Fibroblast of skin of back (primary cell): ENCODE results near the gene DOK4. TPM values are rescaled to one million over a fixed set of nuclear protein-coding genes. Genes with fewer than 3 reads are reported as not detected.

Experiments
- DNase-seq: peaks from one replicate; pipeline ENCODE4 v3.0.0-alpha.2; 2013
- polyA plus RNA-seq, 2 experiments: library from polyadenylated mRNA; unstranded; fragments of 120-200 nt; gene quantifications; one replicate each; pipeline ENCODE4 v1.2.1, GENCODE V29; 2013; ENCODE audit not compliant: insufficient read length in 2 of 2

Gene DOK4
- 13.2 TPM for polyA plus RNA-seq (2013, experiment 1 of 2; ENCODE audit: insufficient read length)
- 13.8 TPM for polyA plus RNA-seq (2013, experiment 2 of 2; ENCODE audit: insufficient read length)

DNA sequence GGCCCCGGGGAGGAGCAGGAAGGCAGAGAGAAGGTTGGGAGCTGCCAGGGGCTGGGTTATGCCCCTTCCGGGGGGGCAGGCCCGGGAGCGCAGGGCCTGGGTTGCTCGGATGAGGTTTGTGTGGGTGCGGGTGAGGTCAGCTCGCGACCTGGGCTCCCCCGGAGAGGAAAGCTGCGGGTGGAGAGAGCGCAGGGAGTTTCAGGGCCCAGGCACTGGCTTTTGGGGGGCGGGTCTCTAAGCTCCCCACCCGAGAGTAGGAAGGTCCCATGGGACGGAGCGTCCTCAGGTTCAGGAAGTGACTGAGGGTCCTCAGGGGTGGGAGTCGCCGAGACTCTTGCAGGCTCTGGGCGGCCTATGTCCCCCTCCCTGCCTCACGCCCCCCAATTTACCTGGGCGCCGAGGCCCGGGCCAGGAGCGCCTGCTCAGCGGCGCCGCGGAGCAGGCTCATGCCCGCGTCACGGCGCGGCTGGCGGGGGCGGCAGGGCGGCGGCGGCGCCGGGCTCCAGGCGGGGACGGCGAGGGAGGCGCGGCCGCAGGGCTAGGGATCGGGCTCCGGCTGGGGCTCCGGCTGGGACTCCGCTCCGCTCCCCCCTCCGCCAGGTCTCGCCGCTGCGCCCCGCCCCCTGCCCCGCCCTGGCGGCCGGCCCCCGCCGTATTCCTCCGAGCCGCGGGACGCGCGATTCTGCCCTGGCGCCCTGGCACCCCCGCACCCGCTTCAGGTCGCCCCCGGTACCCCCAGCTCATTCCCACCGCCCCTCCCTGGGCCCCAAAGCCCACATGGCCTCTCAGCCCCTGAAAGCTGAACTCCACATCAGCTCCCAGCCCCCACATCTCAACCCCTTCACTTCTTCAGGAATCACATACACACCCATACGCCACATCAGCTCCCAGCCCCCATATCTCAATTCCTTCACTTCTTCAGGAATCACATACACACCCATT, at the start of gene DOK4:
Gene DOK4, minus strand, starts transcription at position 578 of the 942 bp plus-strand sequence. CDS start 6,986 bp downstream, outside the sequence.
- DNase-seq = peak; percentile 74

DNA sequence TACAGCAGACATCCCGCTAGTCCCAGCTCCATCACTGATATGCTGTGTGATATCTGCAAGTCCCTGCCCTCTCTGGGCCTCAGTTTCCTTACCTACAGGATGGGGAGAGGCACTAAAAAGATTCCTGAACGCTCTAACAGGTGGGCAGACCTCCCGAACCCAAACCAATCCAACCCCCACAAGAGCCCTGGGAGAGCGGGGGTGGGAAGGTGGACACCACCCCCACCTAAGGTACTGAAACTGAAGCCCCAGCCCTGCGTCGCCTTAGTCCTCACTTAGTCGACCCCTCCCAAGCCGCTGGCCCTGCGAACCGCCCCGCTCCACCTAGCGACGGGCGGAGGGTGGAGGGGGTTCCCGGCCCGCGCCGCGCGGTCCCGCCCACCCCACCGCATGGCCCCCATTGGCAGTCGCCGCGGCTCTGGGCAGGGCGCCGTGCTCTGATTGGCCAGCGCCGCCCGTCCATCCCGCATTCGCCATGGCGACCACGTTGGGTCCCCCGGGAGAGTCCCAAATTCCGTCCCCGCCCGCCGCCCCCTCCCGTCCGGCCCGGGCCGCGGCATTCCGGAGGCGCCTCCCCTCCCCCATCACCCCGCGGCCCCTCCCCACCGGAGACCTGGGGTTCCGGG, 49.5 kb upstream of the DOK4 start:
- DNase-seq = peak; percentile 88

DNA sequence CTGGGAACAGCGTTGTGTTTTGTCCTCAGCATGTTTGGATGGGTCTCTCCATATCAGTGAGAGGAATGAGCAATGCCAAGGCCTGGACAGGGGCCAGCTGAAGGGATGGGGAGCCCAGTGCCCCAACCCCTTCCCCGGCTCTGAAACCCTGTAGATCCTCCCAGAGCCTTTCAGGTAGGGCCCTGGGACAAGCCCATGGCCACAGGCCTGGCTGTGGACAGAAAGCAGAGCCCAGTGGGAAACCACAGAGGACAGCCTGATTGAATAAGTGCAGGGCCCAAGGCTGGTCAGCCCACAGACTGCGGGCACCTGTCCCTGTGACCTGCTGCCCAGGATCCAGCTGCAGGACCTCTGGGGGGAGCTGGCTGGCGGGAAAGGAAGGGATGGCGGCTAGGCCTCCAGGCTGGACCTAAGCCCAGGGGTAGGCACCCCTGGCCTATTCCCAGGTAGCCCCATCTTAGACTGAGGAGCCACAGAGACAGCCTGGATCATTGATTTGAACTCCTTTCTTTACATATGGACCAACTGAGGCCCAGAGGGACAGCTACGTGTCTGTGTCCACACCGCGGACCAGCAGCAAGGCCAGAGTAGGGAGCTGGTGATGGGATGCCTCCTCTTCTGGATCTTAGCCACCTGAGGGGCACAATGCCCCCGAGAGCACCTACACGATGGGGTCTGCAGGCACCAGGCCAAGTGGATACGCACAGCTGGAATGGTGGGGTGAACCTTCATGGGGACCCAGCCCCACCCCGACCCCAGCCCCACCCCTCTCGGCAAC, 48.8 kb upstream of the DOK4 start:
- DNase-seq = no peak

DNA sequence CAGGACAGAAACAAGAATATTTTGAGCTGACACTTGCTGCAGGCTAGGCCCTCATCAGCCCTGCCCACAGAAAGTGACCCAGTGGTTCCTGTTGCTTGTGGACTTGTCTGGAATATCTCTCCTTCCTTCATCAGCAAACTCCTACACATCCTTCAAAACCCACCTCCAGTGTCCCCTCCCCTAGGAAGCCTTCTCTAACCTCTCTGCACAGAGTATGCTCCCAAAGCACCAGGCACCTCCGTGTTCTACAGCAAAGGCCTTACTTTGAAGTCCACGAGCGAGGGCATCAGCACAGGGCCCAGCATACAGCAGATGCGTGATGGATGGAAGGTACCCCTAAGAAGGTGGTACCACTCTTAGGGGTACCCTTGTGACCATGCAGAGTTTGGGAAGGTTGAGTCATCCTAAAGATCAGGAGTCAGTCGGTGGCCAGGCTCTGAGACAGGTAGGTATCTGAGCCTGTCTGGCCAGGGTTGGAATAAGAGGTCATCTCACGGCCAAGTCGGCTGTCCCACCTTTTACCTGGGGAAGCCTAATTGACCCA, 48.1 kb upstream of the DOK4 start:
- no peak for DNase-seq

DNA sequence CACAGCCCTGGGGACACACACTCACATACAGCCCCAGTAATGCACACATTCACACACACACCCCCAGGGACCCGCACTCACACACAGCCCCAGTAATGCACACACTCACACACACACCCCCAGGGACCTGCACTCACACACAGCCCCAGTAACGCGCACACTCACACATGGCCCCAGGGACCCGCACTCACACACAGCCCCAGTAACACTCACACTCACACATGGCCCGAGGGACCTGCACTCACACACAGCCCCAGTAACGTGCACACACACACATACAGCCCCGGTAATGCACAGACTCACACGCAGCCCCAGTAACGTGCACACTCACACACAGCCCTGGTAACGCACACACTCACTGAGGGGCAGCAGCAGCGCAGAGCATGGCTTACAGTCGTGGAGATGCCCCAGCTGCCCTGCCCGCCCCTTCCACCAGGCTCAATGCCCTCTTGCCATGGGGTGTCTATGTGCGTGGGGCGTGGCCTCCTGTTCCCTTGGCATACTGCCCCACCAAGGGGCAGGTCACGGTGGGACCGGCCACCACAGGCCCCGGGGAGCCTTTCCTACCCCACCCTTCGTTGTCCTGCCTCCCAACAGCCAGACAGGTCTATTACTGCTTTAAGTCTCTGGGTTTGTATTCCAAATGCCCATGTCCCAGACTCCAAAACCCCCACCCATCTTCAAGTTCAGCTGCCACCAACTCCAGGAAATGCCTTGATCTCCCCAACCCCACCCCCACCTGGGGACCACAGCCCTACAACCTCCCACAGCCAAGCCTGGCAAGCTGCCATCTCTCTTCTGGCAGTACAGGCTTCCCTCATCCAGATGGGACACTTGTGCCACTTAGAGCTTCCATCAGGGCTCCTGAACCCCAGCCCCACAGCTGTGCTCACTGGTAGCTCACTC, 47.4 kb upstream of the DOK4 start:
- no peak for DNase-seq

DNA sequence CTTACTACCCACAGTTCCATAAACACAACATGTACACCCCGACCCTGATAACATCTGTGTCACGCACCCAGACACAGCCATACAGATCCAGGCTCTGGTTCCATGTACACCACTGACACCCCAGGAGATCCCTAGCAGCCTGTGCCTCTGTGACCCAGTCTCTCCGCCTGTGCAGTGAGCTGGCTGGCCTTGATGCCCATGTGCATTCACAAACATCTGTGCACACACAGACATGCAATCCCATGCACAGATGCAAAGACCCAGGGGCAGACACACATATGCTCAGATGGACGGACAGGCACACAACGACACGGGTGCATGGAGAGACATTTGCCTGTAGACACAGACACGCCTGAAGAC, 46.0 kb upstream of the DOK4 start:
- DNase-seq = no peak

DNA sequence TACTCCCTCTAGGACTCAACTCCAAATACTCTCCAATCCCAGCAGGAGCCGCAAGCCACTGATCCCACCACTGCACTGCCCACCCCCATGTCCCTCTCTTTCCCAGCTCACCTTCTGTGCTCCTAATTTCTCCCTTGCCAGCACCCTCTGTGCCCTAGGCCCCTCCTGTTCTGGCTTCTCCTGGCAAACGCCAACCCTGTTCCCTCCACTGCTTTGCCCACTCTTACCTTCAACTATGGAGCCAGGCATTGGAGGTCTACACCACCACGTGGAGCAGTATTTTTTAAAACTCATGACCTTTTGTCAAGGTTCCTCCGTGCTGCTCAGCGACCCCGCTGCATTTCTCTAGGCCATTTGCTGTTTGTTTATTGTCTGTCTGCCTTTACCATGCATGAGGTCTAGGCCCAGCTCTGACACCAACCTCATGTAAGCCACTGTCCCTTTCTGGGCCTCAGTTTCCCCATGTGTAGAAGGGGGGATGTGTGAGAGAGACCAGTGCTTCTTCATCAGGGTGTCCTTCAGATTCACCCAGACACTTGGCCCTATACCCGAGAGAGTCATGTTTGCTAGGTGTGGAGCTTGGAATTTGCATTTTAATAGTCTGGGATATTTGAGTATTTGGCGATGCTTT, 45.5 kb upstream of the DOK4 start:
- DNase-seq = no peak

DNA sequence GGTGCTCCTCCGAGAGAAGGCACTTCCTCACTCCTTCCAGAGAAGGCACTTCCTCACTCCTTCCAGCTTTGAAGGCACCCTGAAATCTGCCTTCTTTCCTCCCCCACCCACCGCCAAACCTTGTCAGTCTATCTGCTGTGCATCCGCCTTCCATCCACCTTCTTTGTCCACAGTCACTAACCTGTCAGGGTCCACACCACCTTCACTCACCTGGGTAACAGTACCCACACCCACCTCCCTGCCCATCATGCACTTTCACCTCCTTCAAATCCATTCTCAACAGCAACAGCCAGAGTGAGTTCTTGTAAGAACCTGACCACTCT, 44.9 kb upstream of the DOK4 start:
- no peak for DNase-seq

DNA sequence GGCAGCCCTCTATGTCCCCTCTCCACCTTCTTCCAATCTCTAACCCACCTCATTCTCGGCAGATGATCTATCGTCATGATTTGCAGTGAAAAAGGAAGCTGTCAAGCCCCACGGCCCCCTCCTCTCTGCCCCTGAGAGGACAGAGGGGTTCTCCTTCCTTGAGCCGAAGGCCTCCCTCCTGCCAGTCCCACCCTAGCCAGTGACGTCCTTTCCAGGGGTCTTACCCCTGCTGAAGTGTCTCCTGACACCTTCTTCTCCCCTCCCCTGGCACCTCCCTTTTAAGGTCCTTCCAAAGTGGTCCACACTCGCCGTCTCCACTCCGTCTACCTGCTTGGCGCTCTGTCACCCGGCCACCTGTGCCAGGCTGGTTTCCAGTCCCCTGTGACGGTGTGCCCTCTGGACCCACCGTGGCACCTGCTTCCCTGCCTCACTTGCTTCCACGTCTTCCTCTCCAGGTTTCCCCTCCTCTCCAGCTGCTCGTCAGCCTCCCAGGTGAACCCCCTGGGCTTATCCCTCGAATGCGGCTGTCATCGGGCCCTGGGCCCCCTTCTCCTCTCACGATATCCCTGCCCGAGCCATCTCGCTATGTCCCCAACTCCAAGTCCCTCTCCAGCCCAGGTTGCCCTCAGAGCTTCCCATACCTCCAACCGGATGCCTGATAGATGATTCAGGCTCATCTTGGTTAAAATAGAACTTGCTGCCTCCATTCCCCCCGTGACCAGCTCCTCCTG, 44.4 kb upstream of the DOK4 start:
- no peak for DNase-seq

DNA sequence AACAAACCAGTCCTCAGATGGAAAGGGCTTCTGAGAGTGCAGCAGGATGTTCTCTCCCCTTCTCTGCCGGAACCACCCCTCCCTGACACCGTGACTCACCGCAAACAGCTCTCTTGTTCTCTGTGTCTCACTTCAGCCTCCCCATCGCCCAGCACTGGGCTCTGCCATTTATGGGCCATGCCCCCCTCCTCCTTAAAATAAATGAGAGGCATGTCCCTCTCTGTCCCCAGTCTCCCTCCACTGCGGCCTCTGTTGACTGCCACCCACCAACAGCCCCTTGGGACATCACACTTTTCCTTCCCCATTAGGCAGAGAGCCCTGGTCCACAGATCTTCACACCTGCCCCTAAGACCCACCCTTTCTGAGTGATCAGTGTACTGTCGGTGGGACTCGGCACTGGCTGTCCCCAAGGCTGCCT, 43.8 kb upstream of the DOK4 start:
- DNase-seq = peak; percentile 72

DNA sequence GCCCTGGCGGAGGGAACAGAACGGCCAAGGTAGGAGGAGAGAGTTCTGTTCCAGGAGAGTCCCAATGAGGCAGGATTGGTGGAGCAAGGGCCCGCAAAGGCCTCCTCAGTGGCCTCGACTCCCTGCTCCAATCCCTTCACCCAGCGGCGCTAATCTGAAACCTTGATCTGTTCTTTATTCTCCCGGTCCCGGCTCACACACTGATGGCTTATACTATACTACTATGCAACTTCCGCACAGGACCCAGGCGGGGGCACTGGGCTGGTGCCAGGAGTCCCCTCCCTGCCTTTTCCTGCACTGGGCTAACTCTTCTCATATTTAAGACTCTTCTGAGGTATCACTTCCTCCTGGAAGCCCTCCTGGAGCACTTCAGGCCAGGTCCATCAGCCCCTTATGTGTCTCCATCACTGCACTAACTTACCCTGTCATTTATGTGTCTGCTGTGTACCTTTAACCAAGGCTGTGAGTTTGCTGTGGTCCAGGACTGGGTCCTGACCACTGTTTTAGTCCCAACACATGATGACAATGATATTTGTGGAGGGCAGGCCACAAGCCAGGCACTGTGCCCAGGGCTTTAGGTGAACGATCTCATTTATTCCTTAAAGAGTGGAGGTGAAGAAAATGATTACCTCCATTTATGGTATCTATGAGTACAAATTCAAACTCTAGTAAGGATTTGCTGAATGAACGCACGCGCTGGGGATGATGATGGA, 43.3 kb upstream of the DOK4 start:
- no peak for DNase-seq

DNA sequence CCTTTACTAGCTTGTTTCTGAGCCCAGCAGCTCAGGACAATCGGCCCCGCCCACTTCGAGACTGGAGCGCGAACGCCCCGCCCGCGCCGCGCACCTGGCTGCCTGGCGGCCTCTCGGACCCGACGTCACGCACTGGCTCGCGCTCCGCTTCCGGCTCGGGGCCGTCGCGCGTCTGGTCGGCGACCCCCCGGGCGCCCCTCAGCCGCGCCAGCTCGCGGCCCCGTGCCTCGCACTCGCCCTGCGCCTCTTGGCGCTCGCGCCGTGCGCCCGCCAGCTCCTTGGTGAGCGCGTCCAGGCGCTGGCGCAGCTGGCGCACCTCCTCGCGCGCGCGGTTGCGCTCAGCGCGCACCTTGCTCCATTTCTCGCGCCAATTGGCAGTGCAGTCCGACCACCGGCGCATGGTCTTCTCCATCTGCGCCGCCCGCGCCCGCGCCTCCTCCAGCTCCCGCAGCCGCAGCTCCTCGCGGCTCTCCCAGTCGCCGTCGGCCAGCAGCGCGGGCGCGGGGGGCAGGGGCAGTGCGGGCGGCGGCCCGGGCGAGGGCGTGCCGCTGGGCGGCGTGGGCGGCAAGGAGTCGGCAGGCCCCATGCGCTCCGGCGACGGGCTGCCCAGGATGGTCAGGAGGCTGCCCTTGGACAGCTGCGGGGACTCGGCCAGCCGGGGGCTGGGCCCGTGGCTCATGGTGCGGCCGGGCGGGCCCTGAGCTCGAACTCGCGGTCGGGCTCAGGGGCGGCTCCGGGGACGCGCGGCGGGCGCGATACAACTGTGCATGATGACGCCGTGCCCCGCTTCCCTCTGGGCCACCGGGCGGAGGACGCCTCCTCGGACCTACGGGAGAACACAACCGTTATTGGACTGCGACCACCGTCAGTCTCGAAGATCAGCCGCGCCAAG, 42.5 kb upstream of the DOK4 start:
- DNase-seq = no peak

DNA sequence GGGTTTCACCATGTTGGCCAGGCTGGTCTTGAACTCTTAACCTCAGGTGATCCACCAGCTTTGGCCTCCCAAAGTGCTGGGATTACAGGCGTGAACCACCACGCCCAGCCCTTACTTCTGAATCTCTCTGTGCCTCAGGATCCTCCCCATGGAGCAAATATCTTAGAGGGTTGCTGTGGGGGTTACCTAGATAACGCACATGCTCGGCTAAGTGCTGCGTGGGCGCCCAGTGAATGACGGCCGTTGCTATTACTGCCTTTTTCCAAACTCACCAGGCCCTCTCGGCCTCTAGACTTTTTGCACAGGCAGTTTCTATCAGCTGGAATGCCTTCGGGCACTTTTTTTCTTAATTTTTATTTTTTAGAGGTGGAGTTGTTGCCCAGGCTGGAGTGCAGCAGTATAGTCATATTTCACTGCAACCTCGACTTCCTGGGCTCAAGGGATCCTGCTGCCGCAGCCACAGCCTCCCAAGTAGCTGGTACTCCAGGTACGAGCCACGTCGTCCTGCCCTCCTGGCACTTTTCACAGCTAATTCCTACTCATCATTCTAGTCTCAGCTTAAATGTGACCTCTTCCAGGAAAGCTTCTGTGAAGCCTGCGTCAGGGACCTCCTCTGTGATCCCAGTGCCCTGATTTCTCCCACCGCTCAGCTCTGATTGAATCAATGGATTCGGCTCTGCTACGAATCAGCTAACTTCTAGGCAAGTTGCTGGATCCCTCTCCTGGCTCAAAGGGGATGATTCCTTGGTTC, 41.5 kb upstream of the DOK4 start:
- DNase-seq = no peak

DNA sequence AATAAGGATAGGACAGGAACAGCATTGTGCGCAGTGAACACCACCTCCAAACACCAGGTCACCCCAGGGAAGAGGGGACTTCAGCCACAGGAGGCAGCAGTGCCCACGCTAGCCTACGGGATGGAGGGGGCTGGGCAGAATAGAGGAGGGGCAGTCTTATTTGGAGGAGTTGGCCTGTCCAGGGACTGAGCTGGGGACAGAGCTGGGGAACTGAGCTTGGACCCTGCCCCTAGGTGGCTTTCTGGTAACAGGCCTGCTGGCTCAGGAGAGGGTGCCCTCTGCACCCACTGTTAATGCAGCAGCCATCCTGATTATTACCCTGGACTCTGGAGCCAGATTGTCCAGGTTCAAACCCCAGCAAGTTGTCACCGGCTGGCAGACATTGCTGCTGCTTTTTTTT, 40.7 kb upstream of the DOK4 start:
- DNase-seq = no peak

DNA sequence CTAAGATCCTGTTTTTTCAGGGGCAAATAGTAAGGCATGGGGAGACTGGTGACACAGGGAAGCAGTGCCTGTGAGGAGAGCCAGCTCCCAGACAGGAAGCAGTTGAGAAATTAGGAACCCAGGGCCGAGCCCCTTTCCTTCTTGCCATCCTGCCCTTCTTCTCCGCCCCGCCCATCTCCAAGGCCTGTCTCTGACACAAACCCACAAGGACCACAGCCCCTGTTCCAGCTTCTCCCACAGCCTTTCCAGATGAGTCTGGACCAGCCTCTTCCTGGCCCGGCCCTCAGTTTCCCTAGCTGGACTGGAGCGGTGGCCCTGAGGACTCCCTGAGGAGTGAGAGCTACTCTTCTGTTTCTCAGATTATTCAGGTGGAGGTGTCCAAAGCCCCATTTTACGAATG, 40.2 kb upstream of the DOK4 start:
- no peak for DNase-seq

DNA sequence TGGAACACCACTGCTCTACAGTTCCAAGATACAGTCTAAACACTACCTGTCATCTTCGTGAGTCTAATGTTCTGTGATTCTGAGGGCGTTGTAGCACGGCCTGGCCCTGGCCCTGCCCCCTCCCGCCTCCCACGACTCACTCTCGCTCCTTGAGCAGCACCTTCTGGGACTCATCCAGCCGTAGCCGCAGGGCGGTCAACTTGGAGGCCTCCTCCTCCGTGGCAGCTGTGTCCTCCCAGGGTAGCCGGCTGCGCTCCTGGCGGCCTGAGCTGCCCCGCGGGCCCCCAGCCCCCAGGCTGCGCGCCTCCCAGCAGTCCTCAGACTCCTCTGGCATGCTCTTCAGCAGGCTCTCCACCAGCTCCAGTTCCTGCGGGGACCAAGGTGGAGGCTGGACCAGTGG, 39.5 kb upstream of the DOK4 start:
- DNase-seq = no peak

DNA sequence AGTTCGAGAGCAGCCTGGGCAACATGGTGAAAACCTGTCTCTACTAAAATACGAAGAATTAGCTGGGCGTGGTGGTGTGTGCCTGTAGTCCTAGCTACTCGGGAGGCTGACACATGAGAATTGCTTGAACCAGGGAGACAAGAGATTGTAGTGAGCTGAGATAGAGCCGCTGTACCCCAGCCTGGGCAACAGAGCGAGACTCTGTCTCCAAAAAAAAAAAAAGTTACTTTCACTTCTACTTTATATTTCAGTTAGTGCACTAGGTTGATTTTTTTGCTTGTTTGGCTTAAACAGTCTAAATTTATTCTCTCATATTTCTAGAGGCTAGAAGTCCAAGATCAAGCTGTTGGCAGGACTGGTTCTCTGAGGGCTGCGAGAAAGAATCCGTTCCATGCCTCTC, 36.7 kb upstream of the DOK4 start:
- no peak for DNase-seq

DNA sequence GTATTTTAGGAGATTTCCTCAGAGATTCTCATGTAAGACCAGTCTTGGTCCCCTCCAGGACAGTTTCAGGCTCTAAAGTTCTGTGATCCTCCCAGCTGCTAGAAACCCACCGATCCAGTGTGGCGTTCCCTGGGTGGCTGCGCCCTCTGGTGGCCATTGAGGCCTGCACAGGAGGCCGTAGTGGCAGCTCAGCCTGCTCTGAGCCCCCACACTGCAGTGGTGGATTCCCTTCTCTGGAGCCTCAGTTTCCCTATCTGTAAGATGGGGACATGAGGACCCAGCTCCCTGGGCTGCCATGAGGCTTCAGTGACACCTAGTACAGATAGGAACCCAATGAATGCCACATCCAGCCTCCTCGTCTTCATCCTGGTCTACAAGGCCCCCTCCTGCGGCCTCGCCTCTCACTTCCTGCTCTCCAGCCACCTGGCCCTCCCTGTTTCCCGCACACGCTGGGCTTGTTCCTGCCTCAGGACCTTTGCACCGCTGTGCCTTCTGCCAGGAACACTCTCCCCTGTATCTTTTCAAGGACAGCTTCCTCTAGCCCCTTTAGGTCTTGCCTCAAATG, 33.6 kb upstream of the DOK4 start:
- peak; percentile 57 for DNase-seq
